ENCODE measurements around the gene TRMT61B. TPM values are rescaled to one million over a fixed set of nuclear protein-coding genes. Genes with fewer than 3 reads are reported as not detected.

The TRMT61B gene
- total and polyA plus RNA-seq, 2 donors from 2014 or later = 14.4 to 18.4 TPM

GRCh38 chr2:28896906-28897305 is 26.8 kb upstream of the TRMT61B start:
- no peaks in the 10 kb centered on the region for H3K27me3 ChIP-seq (ENCODE audit: control insufficient read depth, insufficient read depth, low read length)
- TF ChIP-seq, protein P1, sequence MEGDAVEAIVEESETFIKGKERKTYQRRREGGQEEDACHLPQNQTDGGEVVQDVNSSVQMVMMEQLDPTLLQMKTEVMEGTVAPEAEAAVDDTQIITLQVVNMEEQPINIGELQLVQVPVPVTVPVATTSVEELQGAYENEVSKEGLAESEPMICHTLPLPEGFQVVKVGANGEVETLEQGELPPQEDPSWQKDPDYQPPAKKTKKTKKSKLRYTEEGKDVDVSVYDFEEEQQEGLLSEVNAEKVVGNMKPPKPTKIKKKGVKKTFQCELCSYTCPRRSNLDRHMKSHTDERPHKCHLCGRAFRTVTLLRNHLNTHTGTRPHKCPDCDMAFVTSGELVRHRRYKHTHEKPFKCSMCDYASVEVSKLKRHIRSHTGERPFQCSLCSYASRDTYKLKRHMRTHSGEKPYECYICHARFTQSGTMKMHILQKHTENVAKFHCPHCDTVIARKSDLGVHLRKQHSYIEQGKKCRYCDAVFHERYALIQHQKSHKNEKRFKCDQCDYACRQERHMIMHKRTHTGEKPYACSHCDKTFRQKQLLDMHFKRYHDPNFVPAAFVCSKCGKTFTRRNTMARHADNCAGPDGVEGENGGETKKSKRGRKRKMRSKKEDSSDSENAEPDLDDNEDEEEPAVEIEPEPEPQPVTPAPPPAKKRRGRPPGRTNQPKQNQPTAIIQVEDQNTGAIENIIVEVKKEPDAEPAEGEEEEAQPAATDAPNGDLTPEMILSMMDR (IDR thresholded peaks at IDR 0.05; ENCODE audit: borderline replicate concordance, extremely low read depth, insufficient read depth) = no peak
- intact Hi-C loops (cut with DNase I) = no loop called here
- H3K9ac ChIP-seq (ENCODE audit: low read length in 3 of 3) = no peak overlapping the region
- no peak for FAIRE-seq
- peaks cover 0 to 12% (median 3%) of the 10 kb centered on the region in 3 donors for H3K4me1 ChIP-seq (ENCODE audit: control insufficient read depth in 2 of 3, insufficient read depth in 2 of 3, low read depth in 1 of 3, low read length in 3 of 3)
- no peak for DNase-seq
- H3K36me3 ChIP-seq (ENCODE audit: control insufficient read depth in 2 of 3, insufficient read depth in 3 of 3, low read length in 3 of 3) = no peaks in the 10 kb centered on the region
- H3K9me3 ChIP-seq (ENCODE audit: control insufficient read depth in 2 of 3, insufficient read depth in 1 of 3, low read length in 3 of 3) = no peaks in the 10 kb centered on the region
- no peak overlapping the region for H3K27ac ChIP-seq (ENCODE audit: low read depth in 2 of 2, low read length in 2 of 2)
- H3K4me3 ChIP-seq (ENCODE audit: low read length in 3 of 3) = no peak overlapping the region

DNA sequence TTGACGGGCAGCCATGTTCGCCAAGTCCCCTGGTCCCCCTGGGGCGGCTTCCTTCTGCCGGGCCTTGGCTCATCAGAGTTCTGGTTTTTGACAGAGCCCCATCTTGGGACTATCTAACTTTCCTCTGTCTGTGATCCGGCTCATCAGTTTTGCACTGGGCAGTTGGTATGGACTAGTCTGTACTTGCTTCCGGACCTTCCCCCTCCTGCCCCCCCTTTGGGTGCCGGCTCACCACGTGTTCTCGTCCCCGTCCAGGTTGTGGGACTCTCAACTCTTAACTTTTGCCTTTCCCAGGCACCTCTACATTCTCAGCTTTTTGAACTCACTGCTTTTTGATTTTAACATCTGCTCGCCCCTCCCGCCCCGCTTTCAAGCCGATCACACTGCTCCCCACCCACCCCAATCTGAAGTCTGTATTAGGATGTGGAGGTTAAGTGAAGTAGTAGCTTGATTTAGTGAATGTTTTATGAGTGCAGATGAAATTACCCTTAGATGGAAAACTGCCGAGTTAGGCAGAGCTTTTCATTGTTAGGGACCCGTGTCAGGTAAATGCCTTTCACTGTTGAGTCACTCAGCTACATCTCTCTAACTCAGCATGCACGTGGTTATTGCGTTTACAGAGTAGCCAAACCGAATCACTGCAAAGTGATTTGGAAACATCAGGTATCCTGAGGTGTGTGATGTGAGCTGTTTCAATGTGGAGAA is 25.2 kb upstream of the TRMT61B start:
- Histone ChIP-seq H3K9me3 (ENCODE audit: control insufficient read depth in 2 of 3, insufficient read depth in 1 of 3, low read length in 3 of 3) (no peaks in the 10 kb centered on the region), H3K9ac (ENCODE audit: low read length in 3 of 3) (peak overlapping the region; percentile 69 to 86 (median 71)), H3K36me3 (ENCODE audit: control insufficient read depth in 2 of 3, insufficient read depth in 3 of 3, low read length in 3 of 3) (no peaks in the 10 kb centered on the region), H3K27me3 (ENCODE audit: control insufficient read depth, insufficient read depth, low read length) (no peaks in the 10 kb centered on the region), H3K4me1 (ENCODE audit: control insufficient read depth in 2 of 3, insufficient read depth in 2 of 3, low read depth in 1 of 3, low read length in 3 of 3) (peaks cover 0 to 12% (median 0%) of the 10 kb centered on the region in 3 donors), H3K27ac (ENCODE audit: low read depth in 2 of 2, low read length in 2 of 2) (peak overlapping the region; percentile 51 to 85), H3K4me3 (ENCODE audit: low read length in 3 of 3) (peak overlapping the region; percentile 89 to 93 (median 92))
- intact Hi-C loops (cut with DNase I) = no loop called here
- no peak for FAIRE-seq
- TF ChIP-seq, protein P1 (IDR thresholded peaks at IDR 0.05; ENCODE audit: borderline replicate concordance, extremely low read depth, insufficient read depth) = no peak
- peak; percentile 22 to 72 (median 43) for DNase-seq

- no peak for FAIRE-seq
- peaks cover 0 to 12% (median 0%) of the 10 kb centered on the region in 3 donors for H3K4me1 ChIP-seq (ENCODE audit: control insufficient read depth in 2 of 3, insufficient read depth in 2 of 3, low read depth in 1 of 3, low read length in 3 of 3)
- H3K9ac ChIP-seq (ENCODE audit: low read length in 3 of 3) = peak within 1 kb of the TSS; percentile 69 to 86 (median 81)
- DNase-seq = peak; percentile 98 to 99 (median 99)
- peak within 1 kb of the TSS; percentile 89 to 93 (median 92) for H3K4me3 ChIP-seq (ENCODE audit: low read length in 3 of 3)
- no peaks in the 10 kb centered on the region for H3K27me3 ChIP-seq (ENCODE audit: control insufficient read depth, insufficient read depth, low read length)
- TF ChIP-seq, protein P1 (IDR thresholded peaks at IDR 0.05; ENCODE audit: borderline replicate concordance, extremely low read depth, insufficient read depth) = no peak
- intact Hi-C loops (cut with DNase I) = no loop called here
- no peaks in the 10 kb centered on the region for H3K9me3 ChIP-seq (ENCODE audit: control insufficient read depth in 2 of 3, insufficient read depth in 1 of 3, low read length in 3 of 3)
- no peaks in the 10 kb centered on the region for H3K36me3 ChIP-seq (ENCODE audit: control insufficient read depth in 2 of 3, insufficient read depth in 3 of 3, low read length in 3 of 3)
- peak within 1 kb of the TSS; percentile 51 to 85 for H3K27ac ChIP-seq (ENCODE audit: low read depth in 2 of 2, low read length in 2 of 2)
Measured at GRCh38 chr2:28894470-28895188, 24.5 kb upstream of the TRMT61B start, which contains the start of gene WDR43. Gene WDR43, plus strand, starts transcription at chr2:28894667. Its CDS starts 32 bp downstream, at chr2:28894699.

Data from kidney (tissue), 14 donors.